ENCODE data around the gene DHRS2. TPM values are rescaled to one million over a fixed set of nuclear protein-coding genes. Genes with fewer than 3 reads are reported as not detected.

The DHRS2 gene
- total RNA-seq, 4 donors from 2014 or later = not detected

- ATAC-seq = no peak
- Histone ChIP-seq H3K4me3 (no peak overlapping the region), H3K27ac (no peak overlapping the region), H3K27me3 (no peaks in the 10 kb centered on the region), H3K9me3 (no peaks in the 10 kb centered on the region), H3K4me1 (no peaks in the 10 kb centered on the region), H3K36me3 (no peaks in the 10 kb centered on the region)
- intact Hi-C loops (cut with DNase I; ENCODE audit: low total_unique reads) = no loop called here
- in situ Hi-C loops (cut with MboI; ENCODE audit: low sequenced_read_pairs in 4 of 4) = no loop called here
- TF ChIP-seq CTCF (IDR thresholded peaks at IDR 0.05 in 4 of 5, conservative IDR thresholded peaks at IDR 0.05 in 1 of 5) (no peak), POLR2A (IDR thresholded peaks at IDR 0.05) (no peak)
- DNase-seq = no peak
Measured at GRCh38 chr14:23665302-23666016, 29.3 kb downstream of the DHRS2 start.

GRCh38 chr14:23667134-23667533, 31.0 kb downstream of the DHRS2 start:
- Histone ChIP-seq H3K4me1 (no peaks in the 10 kb centered on the region), H3K27ac (no peak overlapping the region), H3K9me3 (no peaks in the 10 kb centered on the region), H3K36me3 (no peaks in the 10 kb centered on the region), H3K27me3 (no peaks in the 10 kb centered on the region), H3K4me3 (no peak overlapping the region)
- intact Hi-C loops (cut with DNase I; ENCODE audit: low total_unique reads) (no loop called here), in situ Hi-C loops (cut with MboI; ENCODE audit: low sequenced_read_pairs in 4 of 4) (no loop called here)
- TF ChIP-seq POLR2A (IDR thresholded peaks at IDR 0.05) (no peak), CTCF (IDR thresholded peaks at IDR 0.05 in 4 of 5, conservative IDR thresholded peaks at IDR 0.05 in 1 of 5) (no peak)
- no peak for DNase-seq
- no peak for ATAC-seq

- TF ChIP-seq CTCF (IDR thresholded peaks at IDR 0.05 in 4 of 5, conservative IDR thresholded peaks at IDR 0.05 in 1 of 5) (no peak), POLR2A (IDR thresholded peaks at IDR 0.05) (no peak)
- Histone ChIP-seq H3K4me3 (no peak overlapping the region), H3K27me3 (no peaks in the 10 kb centered on the region), H3K9me3 (no peaks in the 10 kb centered on the region), H3K27ac (no peak overlapping the region), H3K4me1 (no peaks in the 10 kb centered on the region), H3K36me3 (no peaks in the 10 kb centered on the region)
- intact Hi-C loops (cut with DNase I; ENCODE audit: low total_unique reads) (no loop called here), in situ Hi-C loops (cut with MboI; ENCODE audit: low sequenced_read_pairs in 4 of 4) (no loop called here)
- DNase-seq (no peak), ATAC-seq (no peak)
Measured at GRCh38 chr14:23669441-23669840, 33.3 kb downstream of the DHRS2 start.

- in situ Hi-C loops (cut with MboI; ENCODE audit: low sequenced_read_pairs in 4 of 4) = no loop called here
Measured at GRCh38 chr14:23670481-23670880, 34.3 kb downstream of the DHRS2 start.

More at GRCh38 chr14:23670481-23670880, 34.3 kb downstream of the DHRS2 start:
- TF ChIP-seq POLR2A (IDR thresholded peaks at IDR 0.05) (no peak), CTCF (IDR thresholded peaks at IDR 0.05 in 4 of 5, conservative IDR thresholded peaks at IDR 0.05 in 1 of 5) (no peak)
- Histone ChIP-seq H3K36me3 (no peaks in the 10 kb centered on the region), H3K27ac (no peak overlapping the region), H3K27me3 (no peaks in the 10 kb centered on the region), H3K9me3 (no peaks in the 10 kb centered on the region), H3K4me1 (no peaks in the 10 kb centered on the region), H3K4me3 (no peak overlapping the region)
- ATAC-seq (no peak), DNase-seq (no peak)
- intact Hi-C loops (cut with DNase I; ENCODE audit: low total_unique reads) = no loop called here

Measured in gastrocnemius medialis (tissue), 4 donors.